ENCODE data around the gene BCAS3. TPM values are rescaled to one million over a fixed set of nuclear protein-coding genes. Genes with fewer than 3 reads are reported as not detected.

The BCAS3 gene
- total RNA-seq, 2 donors from 2014 or later: 44.1 to 71.5 TPM

DNA sequence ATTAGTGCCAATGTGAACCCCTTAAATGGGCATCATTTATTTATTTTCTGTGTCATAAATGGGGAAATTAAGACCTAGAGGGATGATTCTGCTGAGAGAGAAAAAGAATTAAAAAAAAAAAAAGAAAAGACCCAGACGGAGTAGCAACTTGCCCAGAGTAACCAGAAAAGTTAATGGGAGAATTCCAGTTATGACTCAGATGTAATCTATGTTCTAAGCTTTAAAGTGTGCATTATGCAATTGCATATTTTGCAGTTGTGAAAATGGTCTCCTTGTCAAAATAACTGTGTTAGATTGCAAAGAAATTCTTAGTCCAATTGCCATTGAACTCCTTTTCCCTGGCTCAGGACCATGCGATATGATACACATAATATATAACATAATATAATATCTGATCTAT, 683.4 kb downstream of the BCAS3 start:
- intact Hi-C loops (cut with DNase I): no loop called here
- Histone ChIP-seq H3K4me1 (no peaks in the 10 kb centered on the region), H3K36me3 (replicated peaks in 1 of 2; ENCODE audit: insufficient read depth in 1 of 2, low read depth in 2 of 2) (no peaks in the 10 kb centered on the region), H3K9me3 (no peaks in the 10 kb centered on the region), H3K4me3 (no peak overlapping the region), H3K27me3 (no peaks in the 10 kb centered on the region), H3K27ac (no peak overlapping the region)
- ATAC-seq (no peak), DNase-seq (no peak)
- WGBS, 2 donors: 83 to 85% methylated on average over 2 of the region's 2 CpGs
- TF ChIP-seq POLR2A (IDR thresholded peaks at IDR 0.05): no peak
- TF ChIP-seq, protein P1, sequence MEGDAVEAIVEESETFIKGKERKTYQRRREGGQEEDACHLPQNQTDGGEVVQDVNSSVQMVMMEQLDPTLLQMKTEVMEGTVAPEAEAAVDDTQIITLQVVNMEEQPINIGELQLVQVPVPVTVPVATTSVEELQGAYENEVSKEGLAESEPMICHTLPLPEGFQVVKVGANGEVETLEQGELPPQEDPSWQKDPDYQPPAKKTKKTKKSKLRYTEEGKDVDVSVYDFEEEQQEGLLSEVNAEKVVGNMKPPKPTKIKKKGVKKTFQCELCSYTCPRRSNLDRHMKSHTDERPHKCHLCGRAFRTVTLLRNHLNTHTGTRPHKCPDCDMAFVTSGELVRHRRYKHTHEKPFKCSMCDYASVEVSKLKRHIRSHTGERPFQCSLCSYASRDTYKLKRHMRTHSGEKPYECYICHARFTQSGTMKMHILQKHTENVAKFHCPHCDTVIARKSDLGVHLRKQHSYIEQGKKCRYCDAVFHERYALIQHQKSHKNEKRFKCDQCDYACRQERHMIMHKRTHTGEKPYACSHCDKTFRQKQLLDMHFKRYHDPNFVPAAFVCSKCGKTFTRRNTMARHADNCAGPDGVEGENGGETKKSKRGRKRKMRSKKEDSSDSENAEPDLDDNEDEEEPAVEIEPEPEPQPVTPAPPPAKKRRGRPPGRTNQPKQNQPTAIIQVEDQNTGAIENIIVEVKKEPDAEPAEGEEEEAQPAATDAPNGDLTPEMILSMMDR (IDR thresholded peaks at IDR 0.05): no peak

- no peaks in the 10 kb centered on the region for H3K27me3 ChIP-seq
- no peak overlapping the region for H3K27ac ChIP-seq
- H3K9me3 ChIP-seq: no peaks in the 10 kb centered on the region
- 94% methylated on average over 4 to 5 of the region's 5 CpGs for WGBS, 2 donors
- DNase-seq (no peak), ATAC-seq (no peak)
- H3K4me3 ChIP-seq: no peak overlapping the region
- H3K36me3 ChIP-seq (replicated peaks in 1 of 2; ENCODE audit: insufficient read depth in 1 of 2, low read depth in 2 of 2): no peaks in the 10 kb centered on the region
- intact Hi-C loops (cut with DNase I): no loop called here
- no peak for TF ChIP-seq POLR2A (IDR thresholded peaks at IDR 0.05)
- TF ChIP-seq, protein P1 (IDR thresholded peaks at IDR 0.05): no peak
- H3K4me1 ChIP-seq: no peaks in the 10 kb centered on the region
Observed at GRCh38 chr17:61362396-61362795, 684.7 kb downstream of the BCAS3 start.

DNA sequence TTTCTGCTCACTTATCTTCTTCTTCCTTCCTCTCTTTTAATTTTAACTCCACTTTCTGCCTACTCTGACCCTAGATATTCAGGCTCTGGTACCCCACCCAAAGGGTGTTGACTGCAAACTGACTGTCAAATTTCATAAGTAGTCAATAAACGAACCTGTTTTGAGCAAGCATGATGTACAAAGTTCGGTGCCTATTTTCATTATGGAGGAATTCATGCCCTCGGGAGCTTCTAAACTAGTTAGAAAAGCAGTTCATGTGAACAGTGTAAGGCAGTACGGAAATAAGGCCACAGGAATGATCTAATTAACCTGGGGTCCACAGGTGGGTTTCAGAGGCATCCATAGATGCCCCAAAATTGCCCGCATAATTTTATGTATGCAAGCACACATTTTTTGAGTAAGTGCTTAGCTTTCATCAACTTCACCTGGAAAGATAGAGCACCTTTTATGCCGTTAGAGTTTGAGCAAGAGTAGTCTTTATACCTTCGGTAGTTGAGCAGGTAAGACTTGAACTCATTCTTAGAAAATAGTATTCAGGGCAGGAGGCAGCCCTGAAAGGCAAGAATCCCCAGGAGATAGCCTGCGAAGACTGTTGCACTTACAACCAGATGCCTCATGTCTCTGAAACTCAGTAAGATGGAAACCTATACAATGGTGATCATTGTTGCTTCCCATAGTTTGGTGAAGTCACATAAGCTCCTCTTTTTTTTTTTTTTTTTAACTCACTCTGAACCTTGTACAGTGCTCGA, 685.4 kb downstream of the BCAS3 start:
- intact Hi-C loops (cut with DNase I): no loop called here
- ATAC-seq (no peak), DNase-seq (no peak)
- Histone ChIP-seq H3K4me1 (no peaks in the 10 kb centered on the region), H3K9me3 (no peaks in the 10 kb centered on the region), H3K4me3 (no peak overlapping the region), H3K27me3 (no peaks in the 10 kb centered on the region), H3K36me3 (replicated peaks in 1 of 2; ENCODE audit: insufficient read depth in 1 of 2, low read depth in 2 of 2) (no peaks in the 10 kb centered on the region), H3K27ac (no peak overlapping the region)
- 92 to 94% methylated on average over 9 of the region's 9 CpGs for WGBS, 2 donors
- TF ChIP-seq, protein P1 (IDR thresholded peaks at IDR 0.05): no peak

DNA sequence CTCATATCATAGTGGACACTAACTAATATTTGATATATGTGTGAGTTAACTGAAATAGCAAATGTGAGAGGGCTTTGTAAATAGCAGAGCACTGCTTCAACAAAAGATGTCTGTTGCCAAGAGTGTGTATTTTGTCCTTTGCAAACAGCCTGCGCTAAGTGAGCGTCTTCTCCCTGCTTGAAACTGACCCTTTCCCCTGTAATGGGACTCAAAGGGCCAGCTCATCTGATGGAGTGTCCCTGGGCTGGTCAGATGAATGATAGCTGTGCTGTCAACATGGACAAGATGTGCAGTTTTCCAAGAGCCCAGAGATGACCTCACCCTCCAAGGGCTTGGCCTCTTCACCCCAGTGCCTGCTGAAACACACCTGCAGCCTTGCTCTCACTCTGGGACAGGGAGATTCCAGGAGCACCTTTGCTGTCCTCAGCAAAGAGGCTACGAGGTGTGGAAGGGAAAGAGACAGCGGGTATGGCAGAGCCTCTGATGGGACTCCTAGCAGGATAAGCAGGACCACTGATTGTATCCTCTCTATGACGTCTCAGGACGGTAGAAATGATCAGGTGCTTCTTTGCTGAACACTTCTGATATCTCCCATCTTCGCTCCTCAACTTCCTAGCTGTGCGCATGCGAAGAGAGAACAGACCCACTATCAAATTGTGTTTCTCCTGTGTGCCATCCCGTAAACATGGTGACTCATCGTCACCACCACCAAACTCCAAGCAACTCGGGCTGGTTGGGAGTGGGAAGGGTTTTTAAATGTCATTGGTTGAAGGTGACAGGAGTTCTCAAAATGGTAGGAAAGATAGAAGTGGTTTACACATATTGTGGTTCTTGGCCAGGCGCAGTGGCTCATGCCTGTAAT, 686.2 kb downstream of the BCAS3 start:
- Histone ChIP-seq H3K36me3 (replicated peaks in 1 of 2; ENCODE audit: insufficient read depth in 1 of 2, low read depth in 2 of 2) (no peaks in the 10 kb centered on the region), H3K4me3 (no peak overlapping the region), H3K9me3 (no peaks in the 10 kb centered on the region), H3K27me3 (no peaks in the 10 kb centered on the region), H3K4me1 (no peaks in the 10 kb centered on the region), H3K27ac (no peak overlapping the region)
- 91 to 96% methylated on average over 13 of the region's 13 CpGs for WGBS, 2 donors
- DNase-seq: no peak
- TF ChIP-seq, protein P1 (IDR thresholded peaks at IDR 0.05): no peak
- no peak for TF ChIP-seq POLR2A (IDR thresholded peaks at IDR 0.05)
- intact Hi-C loops (cut with DNase I): no loop called here
- no peak for ATAC-seq

All from body of pancreas (tissue), 4 donors.